Tibial nerve (tissue), 4 donors: ENCODE measurements around the gene CREB3L4. TPM values are rescaled to one million over a fixed set of nuclear protein-coding genes. Genes with fewer than 3 reads are reported as not detected.

Source experiments
- DNase-seq, 2 donors: peaks; one replicate each; pipeline ENCODE4 v3.0.0-alpha.2; 2019; ENCODE audit warnings: low spot score in 2 of 2
- H3K27ac ChIP-seq, 4 donors: fragments of 200-600 bp; sonication (generic) in 3 of 4; one replicate each; pipeline ENCODE4 v1.5.1; 2017 to 2019; ENCODE audit warnings: mild to moderate bottlenecking in 1 of 4
- H3K27me3 ChIP-seq, 2 donors: fragments of 200-600 bp; sonication (generic) in 1 of 2; one replicate each; pipeline versions ENCODE4 v1.5.1 to v1.6.0; 2017 to 2019
- H3K36me3 ChIP-seq, 3 donors: fragments of 200-600 bp; sonication (generic); one replicate each; pipeline ENCODE4 v1.5.1; 2018 to 2019
- H3K4me1 ChIP-seq, 4 donors: fragments of 200-600 bp; sonication (generic) in 3 of 4; one replicate each; pipeline ENCODE4 v1.5.1; 2017 to 2019
- H3K4me3 ChIP-seq, 4 donors: fragments of 200-600 bp; sonication (generic) in 3 of 4; one replicate each; pipeline ENCODE4 v1.5.1; 2017 to 2019; ENCODE audit warnings: mild to moderate bottlenecking in 1 of 4, moderate library complexity in 1 of 4
- H3K9me3 ChIP-seq, 4 donors: fragments of 200-600 bp; sonication (generic) in 3 of 4; one replicate each; pipeline ENCODE4 v1.5.1; 2017 to 2019
- EP300 ChIP-seq, 2 donors: sonication (generic); formaldehyde crosslinking; IDR thresholded peaks; one replicate each; pipeline ENCODE4 v1.6.1; 2017; ENCODE audit warnings: antibody characterized with exemption in 2 of 2, mild to moderate bottlenecking in 1 of 2
- POLR2A ChIP-seq, 2 donors: fragments of 450-650 bp; IDR thresholded peaks; one replicate each; pipeline ENCODE4 v1.6.1; 2017; ENCODE audit warnings: antibody characterized with exemption in 2 of 2, mild to moderate bottlenecking in 2 of 2, moderate library complexity in 2 of 2
- WGBS, 2 donors: methylation state at CpG; one replicate each; pipeline ENCODE4 v1.1.5; 2018; 5-methylcytosine and 5-hydroxymethylcytosine counted together
- total RNA-seq, 4 donors: library from RNA; depleted of rRNA; stranded (reverse); fragments of >200 nt; gene quantifications; one replicate each; pipeline ENCODE4 v1.1.0, GENCODE V29; 2016
- TF ChIP-seq, protein P1 (sequence below), 5 experiments: fragments of 200-600 bp in 3 of 5; fragments of 450-650 bp in 2 of 5; sonication (generic) in 3 of 5; IDR thresholded peaks; one replicate each; pipeline ENCODE4 v1.5.1; 2016 to 2019; ENCODE audit warnings: antibody characterized with exemption in 5 of 5, mild to moderate bottlenecking in 3 of 5, moderate library complexity in 2 of 5

The CREB3L4 gene
- total RNA-seq, 4 donors from 2014 or later: 10.2 to 17.5 (median 11.4) TPM

- Histone ChIP-seq H3K27me3 (no peaks in the 10 kb centered on the region), H3K36me3 (peaks cover 3 to 57% (median 9%) of the 10 kb centered on the region in 3 donors), H3K27ac (no peak overlapping the region), H3K9me3 (no peaks in the 10 kb centered on the region), H3K4me3 (no peak overlapping the region), H3K4me1 (peaks cover 0 to 29% (median 14%) of the 10 kb centered on the region in 4 donors)
- TF ChIP-seq EP300 (IDR thresholded peaks at IDR 0.05): no peak
- WGBS, 2 donors: 83 to 85% methylated on average over 11 of the region's 11 CpGs
- DNase-seq: no peak
These were observed 24.7 kb upstream of the CREB3L4 start for GRCh38 chr1:153942766-153943549.

GRCh38 chr1:153944005-153944826, 23.5 kb upstream of the CREB3L4 start:
- Histone ChIP-seq H3K27ac (peak overlapping the region; percentile 91 to 99 (median 96)), H3K4me3 (peak overlapping the region in 2 of 4 donors; percentile 65 to 94), H3K36me3 (peaks cover 3 to 57% (median 11%) of the 10 kb centered on the region in 3 donors), H3K9me3 (no peaks in the 10 kb centered on the region), H3K27me3 (no peaks in the 10 kb centered on the region), H3K4me1 (peaks cover 0 to 29% (median 14%) of the 10 kb centered on the region in 4 donors)
- no peak for DNase-seq
- no peak for TF ChIP-seq EP300 (IDR thresholded peaks at IDR 0.05)
- no peak for TF ChIP-seq POLR2A (IDR thresholded peaks at IDR 0.05)
- TF ChIP-seq, protein P1, sequence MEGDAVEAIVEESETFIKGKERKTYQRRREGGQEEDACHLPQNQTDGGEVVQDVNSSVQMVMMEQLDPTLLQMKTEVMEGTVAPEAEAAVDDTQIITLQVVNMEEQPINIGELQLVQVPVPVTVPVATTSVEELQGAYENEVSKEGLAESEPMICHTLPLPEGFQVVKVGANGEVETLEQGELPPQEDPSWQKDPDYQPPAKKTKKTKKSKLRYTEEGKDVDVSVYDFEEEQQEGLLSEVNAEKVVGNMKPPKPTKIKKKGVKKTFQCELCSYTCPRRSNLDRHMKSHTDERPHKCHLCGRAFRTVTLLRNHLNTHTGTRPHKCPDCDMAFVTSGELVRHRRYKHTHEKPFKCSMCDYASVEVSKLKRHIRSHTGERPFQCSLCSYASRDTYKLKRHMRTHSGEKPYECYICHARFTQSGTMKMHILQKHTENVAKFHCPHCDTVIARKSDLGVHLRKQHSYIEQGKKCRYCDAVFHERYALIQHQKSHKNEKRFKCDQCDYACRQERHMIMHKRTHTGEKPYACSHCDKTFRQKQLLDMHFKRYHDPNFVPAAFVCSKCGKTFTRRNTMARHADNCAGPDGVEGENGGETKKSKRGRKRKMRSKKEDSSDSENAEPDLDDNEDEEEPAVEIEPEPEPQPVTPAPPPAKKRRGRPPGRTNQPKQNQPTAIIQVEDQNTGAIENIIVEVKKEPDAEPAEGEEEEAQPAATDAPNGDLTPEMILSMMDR (IDR thresholded peaks at IDR 0.05): no peak
- WGBS, 2 donors: 74 to 75% methylated on average over 11 to 15 of the region's 15 CpGs

GRCh38 chr1:153944827-153945117, 22.9 kb upstream of the CREB3L4 start:
- TF ChIP-seq POLR2A (IDR thresholded peaks at IDR 0.05) (no peak), EP300 (IDR thresholded peaks at IDR 0.05) (no peak)
- peak overlapping the region in 3 of 4 donors; percentile 65 to 94 (median 73) for H3K4me3 ChIP-seq
- peak overlapping the region; percentile 91 to 99 (median 96) for H3K27ac ChIP-seq
- DNase-seq: no peak
- no peaks in the 10 kb centered on the region for H3K27me3 ChIP-seq
- 70 to 80% methylated on average over 3 of the region's 3 CpGs for WGBS, 2 donors
- peaks cover 0 to 29% (median 14%) of the 10 kb centered on the region in 4 donors for H3K4me1 ChIP-seq
- peaks cover 3 to 57% (median 7%) of the 10 kb centered on the region in 3 donors for H3K36me3 ChIP-seq
- no peaks in the 10 kb centered on the region for H3K9me3 ChIP-seq

DNA sequence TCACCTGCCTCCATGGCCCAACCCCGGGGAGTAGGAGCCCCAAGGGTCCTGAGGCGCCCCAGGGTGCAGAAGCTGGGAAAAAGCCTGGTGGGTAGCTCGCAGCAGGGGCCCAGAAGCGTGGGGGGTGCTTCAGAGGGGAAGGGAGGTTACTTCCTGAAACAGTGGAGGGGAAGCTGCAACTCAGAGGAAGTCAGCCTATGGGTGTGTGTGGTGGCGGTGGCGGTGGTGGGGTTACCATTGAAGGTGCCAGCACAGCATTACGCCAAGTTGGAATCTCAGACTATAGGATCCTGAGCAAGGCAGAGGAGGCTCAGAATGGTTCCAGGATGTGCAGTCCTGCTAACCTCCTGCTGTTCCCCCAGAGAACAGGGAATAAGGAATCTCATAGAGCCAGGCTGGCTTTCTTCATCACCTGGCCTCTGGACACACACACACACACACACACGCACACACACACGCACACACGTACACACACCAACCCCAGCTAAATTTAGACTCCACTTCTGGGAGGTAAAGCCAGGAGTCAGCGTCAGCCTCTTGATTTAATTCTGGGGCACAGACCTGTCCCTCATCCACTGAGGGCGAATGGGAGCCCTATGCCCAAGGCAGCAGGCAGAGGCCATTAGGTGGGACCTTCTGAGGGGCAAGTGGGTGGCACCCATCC, 22.4 kb upstream of the CREB3L4 start:
- DNase-seq: peak in 1 of 2 donors; percentile 48
- TF ChIP-seq EP300 (IDR thresholded peaks at IDR 0.05) (no peak), POLR2A (IDR thresholded peaks at IDR 0.05) (no peak)
- TF ChIP-seq, protein P1 (IDR thresholded peaks at IDR 0.05): no peak
- 28 to 48% methylated on average over 7 to 12 of the region's 12 CpGs for WGBS, 2 donors
- H3K27me3 ChIP-seq: no peaks in the 10 kb centered on the region
- peak overlapping the region; percentile 65 to 94 (median 82) for H3K4me3 ChIP-seq
- no peaks in the 10 kb centered on the region for H3K9me3 ChIP-seq
- peaks cover 3 to 57% (median 11%) of the 10 kb centered on the region in 3 donors for H3K36me3 ChIP-seq
- H3K27ac ChIP-seq: peak overlapping the region; percentile 91 to 99 (median 96)
- peaks cover 0 to 29% (median 14%) of the 10 kb centered on the region in 4 donors for H3K4me1 ChIP-seq

- Histone ChIP-seq H3K27ac (peak overlapping the region; percentile 91 to 99 (median 96)), H3K36me3 (peaks cover 3 to 57% (median 14%) of the 10 kb centered on the region in 3 donors), H3K4me3 (peak overlapping the region; percentile 65 to 94 (median 82)), H3K27me3 (no peaks in the 10 kb centered on the region), H3K4me1 (peaks cover 0 to 29% (median 14%) of the 10 kb centered on the region in 4 donors), H3K9me3 (no peaks in the 10 kb centered on the region)
- WGBS, 2 donors: 0% methylated on average over 1 to 23 of the region's 95 CpGs
- TF ChIP-seq EP300 (IDR thresholded peaks at IDR 0.05) (peak; percentile 73 to 94), POLR2A (IDR thresholded peaks at IDR 0.05) (peak in 1 of 2 donors; percentile 53)
- TF ChIP-seq, protein P1 (IDR thresholded peaks at IDR 0.05): no peak
- peak; percentile 72 to 78 for DNase-seq
These were observed 21.7 kb upstream of the CREB3L4 start for GRCh38 chr1:153945795-153946621.
